22Rv1 (cell line): Measurements from ENCODE around the gene MAGI1.

Source experiments
- H3K27ac ChIP-seq: fragments of 450-650 bp; 2 replicates; pipeline ENCODE4 v1.5.1; 2017
- CTCF ChIP-seq: fragments of 450-650 bp; IDR thresholded peaks from 2 replicates; pipeline ENCODE4 v1.5.1; 2017; ENCODE audit warnings: mild to moderate bottlenecking
- ZFX ChIP-seq: fragments of 450-650 bp; IDR thresholded peaks from 2 replicates; pipeline ENCODE4 v1.6.1; 2017; ENCODE audit warnings: antibody characterized with exemption, borderline replicate concordance

Gene MAGI1

GRCh38 chr3:65995515-65995914, 43.2 kb downstream of the MAGI1 start:
- no peak for TF ChIP-seq CTCF
- no peak for TF ChIP-seq ZFX
- H3K27ac ChIP-seq, result no peak overlapping the region

- TF ChIP-seq CTCF, result no peak
- TF ChIP-seq ZFX, result no peak
- H3K27ac ChIP-seq, result no peak overlapping the region
These were observed 43.7 kb downstream of the MAGI1 start for GRCh38 chr3:65995030-65995429.

GRCh38 chr3:65993134-65993900, 45.4 kb downstream of the MAGI1 start:
- no peak for TF ChIP-seq CTCF
- no peak overlapping the region for H3K27ac ChIP-seq

- TF ChIP-seq ZFX (no peak), CTCF (no peak)
- no peak overlapping the region for H3K27ac ChIP-seq
These were observed 46.6 kb downstream of the MAGI1 start for GRCh38 chr3:65992106-65992505.

- TF ChIP-seq CTCF (no peak), ZFX (no peak)
- no peak overlapping the region for H3K27ac ChIP-seq
These were observed 50.1 kb downstream of the MAGI1 start for GRCh38 chr3:65988411-65989180.

- no peak overlapping the region for H3K27ac ChIP-seq
- TF ChIP-seq CTCF, result no peak
These were observed 52.4 kb downstream of the MAGI1 start for GRCh38 chr3:65986285-65986684.

GRCh38 chr3:65984975-65985374, 53.7 kb downstream of the MAGI1 start:
- TF ChIP-seq CTCF, result no peak
- no peak for TF ChIP-seq ZFX
- H3K27ac ChIP-seq, result no peak overlapping the region
